Panc1 (cell line): ENCODE measurements around the gene ECEL1.

Experiments used
- TF ChIP-seq, protein P1 (sequence below), 2 experiments: IDR thresholded peaks; 2 replicates each; pipeline ENCODE4 v1.6.1; 2011 to 2012; ENCODE audit warnings: low read depth in 2 of 2, control low read depth in 1 of 2, low read length in 1 of 2, mild to moderate bottlenecking in 1 of 2, moderate library complexity in 1 of 2; ENCODE audit not compliant: insufficient read depth in 1 of 2
- TF ChIP-seq, protein P2 (sequence below): fragments of 450-650 bp; IDR thresholded peaks from 2 replicates; pipeline ENCODE4 v1.5.1; 2017; ENCODE audit warnings: mild to moderate bottlenecking

DNA sequence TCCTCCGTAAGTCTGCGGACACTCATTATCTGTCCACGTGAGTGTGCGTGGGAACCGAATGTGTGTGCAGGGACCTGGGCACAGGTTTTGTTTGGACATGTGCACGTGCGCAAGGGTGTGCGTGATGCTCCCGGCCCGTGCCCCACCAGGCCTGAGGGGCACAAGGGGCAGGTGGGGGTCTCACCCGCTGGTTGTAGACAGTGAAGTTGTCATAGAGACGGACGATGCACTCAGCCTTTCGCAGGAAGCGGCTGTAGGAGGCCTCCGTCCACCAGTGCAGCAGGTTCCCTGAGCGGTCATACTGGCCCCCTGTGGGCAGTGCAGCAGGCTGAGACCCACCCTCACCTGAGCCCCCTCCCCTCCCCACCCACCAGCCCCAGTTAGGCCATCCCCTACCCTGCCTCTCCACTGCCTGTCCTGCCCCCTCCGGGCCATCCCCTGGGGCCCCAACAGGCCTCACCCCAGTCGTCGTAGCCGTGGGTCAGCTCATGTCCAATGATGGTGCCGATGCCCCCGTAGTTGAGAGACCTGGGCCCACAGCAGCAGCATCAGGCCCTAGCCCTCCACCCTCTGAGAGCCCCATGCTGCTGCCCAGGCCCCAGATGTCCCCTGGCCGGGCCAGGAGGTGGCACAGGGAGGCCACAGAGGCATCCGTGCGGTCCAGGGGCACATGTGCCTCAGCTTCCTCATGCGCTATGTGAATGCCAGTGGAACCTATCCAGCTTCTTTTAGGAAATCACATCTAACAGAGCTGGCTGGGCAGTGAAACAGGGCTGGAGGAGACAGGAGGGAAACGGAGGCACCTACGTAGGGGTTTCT, 6.1 kb downstream of the ECEL1 start:
- TF ChIP-seq, protein P1, sequence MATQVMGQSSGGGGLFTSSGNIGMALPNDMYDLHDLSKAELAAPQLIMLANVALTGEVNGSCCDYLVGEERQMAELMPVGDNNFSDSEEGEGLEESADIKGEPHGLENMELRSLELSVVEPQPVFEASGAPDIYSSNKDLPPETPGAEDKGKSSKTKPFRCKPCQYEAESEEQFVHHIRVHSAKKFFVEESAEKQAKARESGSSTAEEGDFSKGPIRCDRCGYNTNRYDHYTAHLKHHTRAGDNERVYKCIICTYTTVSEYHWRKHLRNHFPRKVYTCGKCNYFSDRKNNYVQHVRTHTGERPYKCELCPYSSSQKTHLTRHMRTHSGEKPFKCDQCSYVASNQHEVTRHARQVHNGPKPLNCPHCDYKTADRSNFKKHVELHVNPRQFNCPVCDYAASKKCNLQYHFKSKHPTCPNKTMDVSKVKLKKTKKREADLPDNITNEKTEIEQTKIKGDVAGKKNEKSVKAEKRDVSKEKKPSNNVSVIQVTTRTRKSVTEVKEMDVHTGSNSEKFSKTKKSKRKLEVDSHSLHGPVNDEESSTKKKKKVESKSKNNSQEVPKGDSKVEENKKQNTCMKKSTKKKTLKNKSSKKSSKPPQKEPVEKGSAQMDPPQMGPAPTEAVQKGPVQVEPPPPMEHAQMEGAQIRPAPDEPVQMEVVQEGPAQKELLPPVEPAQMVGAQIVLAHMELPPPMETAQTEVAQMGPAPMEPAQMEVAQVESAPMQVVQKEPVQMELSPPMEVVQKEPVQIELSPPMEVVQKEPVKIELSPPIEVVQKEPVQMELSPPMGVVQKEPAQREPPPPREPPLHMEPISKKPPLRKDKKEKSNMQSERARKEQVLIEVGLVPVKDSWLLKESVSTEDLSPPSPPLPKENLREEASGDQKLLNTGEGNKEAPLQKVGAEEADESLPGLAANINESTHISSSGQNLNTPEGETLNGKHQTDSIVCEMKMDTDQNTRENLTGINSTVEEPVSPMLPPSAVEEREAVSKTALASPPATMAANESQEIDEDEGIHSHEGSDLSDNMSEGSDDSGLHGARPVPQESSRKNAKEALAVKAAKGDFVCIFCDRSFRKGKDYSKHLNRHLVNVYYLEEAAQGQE (IDR thresholded peaks at IDR 0.05; ENCODE audit: insufficient read depth in 1 of 2, low read depth in 2 of 2, low read length in 1 of 2), result no peak
- TF ChIP-seq, protein P2, sequence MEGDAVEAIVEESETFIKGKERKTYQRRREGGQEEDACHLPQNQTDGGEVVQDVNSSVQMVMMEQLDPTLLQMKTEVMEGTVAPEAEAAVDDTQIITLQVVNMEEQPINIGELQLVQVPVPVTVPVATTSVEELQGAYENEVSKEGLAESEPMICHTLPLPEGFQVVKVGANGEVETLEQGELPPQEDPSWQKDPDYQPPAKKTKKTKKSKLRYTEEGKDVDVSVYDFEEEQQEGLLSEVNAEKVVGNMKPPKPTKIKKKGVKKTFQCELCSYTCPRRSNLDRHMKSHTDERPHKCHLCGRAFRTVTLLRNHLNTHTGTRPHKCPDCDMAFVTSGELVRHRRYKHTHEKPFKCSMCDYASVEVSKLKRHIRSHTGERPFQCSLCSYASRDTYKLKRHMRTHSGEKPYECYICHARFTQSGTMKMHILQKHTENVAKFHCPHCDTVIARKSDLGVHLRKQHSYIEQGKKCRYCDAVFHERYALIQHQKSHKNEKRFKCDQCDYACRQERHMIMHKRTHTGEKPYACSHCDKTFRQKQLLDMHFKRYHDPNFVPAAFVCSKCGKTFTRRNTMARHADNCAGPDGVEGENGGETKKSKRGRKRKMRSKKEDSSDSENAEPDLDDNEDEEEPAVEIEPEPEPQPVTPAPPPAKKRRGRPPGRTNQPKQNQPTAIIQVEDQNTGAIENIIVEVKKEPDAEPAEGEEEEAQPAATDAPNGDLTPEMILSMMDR, result no peak
